HG02938 (cell line): Measurements from ENCODE around the gene SIVA1.

Experiments
- ATAC-seq: cut with Tn5 transposase; IDR thresholded peaks from one replicate; pipeline ENCODE4 v1.9.1; 2021; ENCODE audit warnings: mild to moderate bottlenecking, moderate library complexity; ENCODE audit not compliant: unreplicated experiment

SIVA1 gene

GRCh38 chr14:104734051-104734587 is 18.8 kb upstream of the SIVA1 start:
- no peak for ATAC-seq

GRCh38 chr14:104734601-104734990 is 18.4 kb upstream of the SIVA1 start:
- ATAC-seq, result no peak

GRCh38 chr14:104734991-104735779 is 17.8 kb upstream of the SIVA1 start:
- no peak for ATAC-seq

- ATAC-seq, result no peak
Observed at GRCh38 chr14:104735830-104736642, 16.9 kb upstream of the SIVA1 start.

- no peak for ATAC-seq
Observed at GRCh38 chr14:104738375-104739019, 14.4 kb upstream of the SIVA1 start.

- ATAC-seq, result no peak
Observed at GRCh38 chr14:104739026-104739425, 13.9 kb upstream of the SIVA1 start.

- ATAC-seq, result no peak
Observed at GRCh38 chr14:104739546-104740516, 13.1 kb upstream of the SIVA1 start.

- ATAC-seq, result no peak
Observed at GRCh38 chr14:104741108-104741802, 11.7 kb upstream of the SIVA1 start.

GRCh38 chr14:104741803-104742251 is 11.1 kb upstream of the SIVA1 start:
- no peak for ATAC-seq

- ATAC-seq, result no peak
Observed at GRCh38 chr14:104742586-104743455, 10.1 kb upstream of the SIVA1 start.

- no peak for ATAC-seq
Observed at GRCh38 chr14:104743461-104744380, 9.2 kb upstream of the SIVA1 start.

- ATAC-seq, result no peak
Observed at GRCh38 chr14:104744484-104744883, 8.5 kb upstream of the SIVA1 start.

GRCh38 chr14:104745431-104745830 is 7.5 kb upstream of the SIVA1 start:
- no peak for ATAC-seq

GRCh38 chr14:104746071-104746545 is 6.8 kb upstream of the SIVA1 start:
- ATAC-seq, result no peak

- ATAC-seq, result no peak
Observed at GRCh38 chr14:104746934-104747481, 5.9 kb upstream of the SIVA1 start.

- no peak for ATAC-seq
Observed at GRCh38 chr14:104747876-104748275, 5.1 kb upstream of the SIVA1 start.

- ATAC-seq, result no peak
Observed at GRCh38 chr14:104749111-104749649, 3.8 kb upstream of the SIVA1 start.
